GM12891 (cell line): ENCODE measurements around the gene PRR35.

Source experiments
- POLR2A ChIP-seq: IDR thresholded peaks from 2 replicates; pipeline ENCODE4 v1.6.1; 2011; ENCODE audit warnings: low read depth, low read length, control low read depth
- POLR2AphosphoS5 ChIP-seq: IDR thresholded peaks from 2 replicates; pipeline ENCODE4 v1.6.1; 2011; ENCODE audit warnings: low read depth, low read length, control low read depth

- TF ChIP-seq POLR2AphosphoS5, result no peak
- no peak for TF ChIP-seq POLR2A
These were observed 19.4 kb upstream of the PRR35 start for GRCh38 chr16:540645-541340.
